Posterior vena cava (tissue), 2 donors: ENCODE results near the gene LPIN1. TPM values are rescaled to one million over a fixed set of nuclear protein-coding genes. Genes with fewer than 3 reads are reported as not detected.
A peak's percentile ranks its signal among the peaks of the same experiment; 100 is the strongest.
"Not testable (repeated sequence)": the region's sequence is repeated elsewhere in the genome, so short reads cannot be mapped to it uniquely, and the experiment has no call there.

Experiments used
- DNase-seq: peaks from one replicate; pipeline ENCODE4 v3.0.0-alpha.2; 2020; ENCODE audit warnings: low spot score
- intact Hi-C, 2 donors: fragments of 100-400 bp; cut with DNase I; formaldehyde crosslinking; loops; one replicate each; pipeline versions ENCODE4 v1.14.1 to v1.14.2; 2022 to 2023
- total RNA-seq, 2 donors: library from RNA; stranded (reverse); fragmentation: NEBNext Ultra II Directional; extraction: Animal tissue kit (Norgen Biotek cat#: 25700); gene quantifications; one replicate each; pipeline ENCODE4 v1.2.1, GENCODE V29; 2021
- donor health status: DM: yes; HTN: yes; CAD: no.
- donor health status: DM: yes; HTN: yes; CAD: no.

LPIN1 gene
- total RNA-seq, 2 donors from 2014 or later, result 24.2 to 26.8 TPM

- intact Hi-C loops, result no loop called here
- DNase-seq, result no peak
These were observed 52.4 kb downstream of the LPIN1 start for GRCh38 chr2:11798701-11799435.

- DNase-seq, result no peak
These were observed 53.4 kb downstream of the LPIN1 start for GRCh38 chr2:11799826-11800225.

GRCh38 chr2:11802782-11803191 lies 56.4 kb downstream of the LPIN1 start:
- no peak for DNase-seq
- intact Hi-C loops, result no loop called here

More at GRCh38 chr2:11799826-11800225, 53.4 kb downstream of the LPIN1 start:
- intact Hi-C loops, result no loop called here

DNA sequence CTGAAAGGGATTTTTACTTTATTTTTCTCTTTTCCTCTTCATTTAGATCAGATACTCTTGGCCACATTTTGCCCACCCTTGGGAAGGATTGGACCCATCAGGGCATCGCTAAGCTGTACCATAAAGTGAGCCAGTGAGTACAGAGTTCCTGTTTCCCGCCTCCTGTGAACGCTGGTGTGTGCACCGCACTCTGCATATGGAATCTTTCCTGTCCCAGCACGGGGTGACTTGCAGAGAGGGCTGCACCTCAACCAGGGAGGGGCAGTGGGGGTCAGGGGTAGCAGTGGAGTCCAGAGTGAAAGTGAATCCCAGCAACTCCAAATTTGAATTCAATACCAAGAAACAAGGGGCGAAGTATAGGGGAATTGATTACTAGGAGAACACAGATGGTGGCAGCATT lies 58.6 kb downstream of the LPIN1 start:
- no peak for DNase-seq
- intact Hi-C loops, result no loop called here

- intact Hi-C loops, result no loop called here
- peak; percentile 30 for DNase-seq
These were observed 59.5 kb downstream of the LPIN1 start for GRCh38 chr2:11805920-11806319.

DNA sequence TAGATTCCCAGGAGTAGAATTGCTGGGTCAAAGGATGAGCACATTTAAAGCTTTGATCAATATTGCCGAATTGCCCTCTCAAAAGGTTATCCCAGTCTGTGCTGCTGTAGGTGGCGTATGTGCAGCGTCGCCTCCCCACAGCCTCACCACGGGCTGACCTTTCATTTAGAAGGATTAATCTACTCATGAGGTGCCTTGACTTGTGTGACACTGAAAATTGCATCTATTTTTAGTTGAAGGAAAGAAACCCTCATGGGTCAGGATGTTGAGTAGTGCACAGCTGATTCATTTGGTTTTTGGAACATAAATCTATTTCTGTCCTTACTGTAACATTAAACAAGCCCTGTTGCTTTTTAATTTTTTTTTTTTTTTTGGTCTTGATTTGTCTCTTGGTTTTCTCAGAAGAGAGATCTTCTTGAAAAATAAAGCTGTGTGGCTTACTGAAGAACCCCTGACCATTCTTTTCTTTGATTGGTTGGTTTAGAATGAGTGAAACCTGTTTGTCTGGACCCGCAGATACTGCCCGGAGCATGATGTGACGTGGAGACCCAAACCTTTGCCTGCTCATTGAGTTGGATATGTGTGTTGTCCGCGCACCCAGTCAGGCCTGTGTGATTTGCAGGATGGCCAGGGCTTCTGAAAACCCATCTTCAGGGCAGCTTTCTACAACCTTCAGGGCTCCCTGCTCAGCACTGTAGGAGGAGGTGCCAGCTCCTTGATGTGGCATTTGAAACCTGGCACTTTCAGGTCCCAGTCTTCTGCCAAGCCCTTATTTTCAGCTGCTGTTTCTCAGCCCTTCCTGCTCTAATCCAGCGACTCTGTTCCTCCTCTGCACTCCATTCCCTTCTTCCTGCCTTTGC lies 61.0 kb downstream of the LPIN1 start:
- DNase-seq, result no peak
- intact Hi-C loops, result no loop called here

DNA sequence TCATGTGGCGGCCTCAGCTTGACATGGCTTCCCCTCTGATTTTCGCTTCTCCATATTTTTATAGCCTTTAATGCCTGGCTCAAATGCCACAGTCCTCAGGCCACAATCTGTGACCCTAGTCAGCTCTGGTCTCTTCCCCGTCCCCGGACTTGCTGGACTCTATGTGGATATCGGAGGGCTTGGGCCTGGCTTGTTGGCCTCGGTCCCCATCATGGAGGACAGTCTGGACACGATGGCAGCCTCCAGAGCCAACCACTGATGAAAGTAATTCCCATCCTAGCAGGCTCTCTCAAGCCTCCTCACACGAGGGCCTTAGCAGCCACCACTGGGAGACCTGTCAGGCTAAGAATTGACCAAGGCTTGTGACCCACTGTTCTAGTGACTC lies 61.6 kb downstream of the LPIN1 start:
- DNase-seq, result peak; percentile 72

GRCh38 chr2:11809586-11810236 lies 63.3 kb downstream of the LPIN1 start:
- intact Hi-C loops, result no loop called here
- DNase-seq, result peak; percentile 23

More for the DNA sequence above, 61.6 kb downstream of the LPIN1 start:
- intact Hi-C loops, result no loop called here

DNA sequence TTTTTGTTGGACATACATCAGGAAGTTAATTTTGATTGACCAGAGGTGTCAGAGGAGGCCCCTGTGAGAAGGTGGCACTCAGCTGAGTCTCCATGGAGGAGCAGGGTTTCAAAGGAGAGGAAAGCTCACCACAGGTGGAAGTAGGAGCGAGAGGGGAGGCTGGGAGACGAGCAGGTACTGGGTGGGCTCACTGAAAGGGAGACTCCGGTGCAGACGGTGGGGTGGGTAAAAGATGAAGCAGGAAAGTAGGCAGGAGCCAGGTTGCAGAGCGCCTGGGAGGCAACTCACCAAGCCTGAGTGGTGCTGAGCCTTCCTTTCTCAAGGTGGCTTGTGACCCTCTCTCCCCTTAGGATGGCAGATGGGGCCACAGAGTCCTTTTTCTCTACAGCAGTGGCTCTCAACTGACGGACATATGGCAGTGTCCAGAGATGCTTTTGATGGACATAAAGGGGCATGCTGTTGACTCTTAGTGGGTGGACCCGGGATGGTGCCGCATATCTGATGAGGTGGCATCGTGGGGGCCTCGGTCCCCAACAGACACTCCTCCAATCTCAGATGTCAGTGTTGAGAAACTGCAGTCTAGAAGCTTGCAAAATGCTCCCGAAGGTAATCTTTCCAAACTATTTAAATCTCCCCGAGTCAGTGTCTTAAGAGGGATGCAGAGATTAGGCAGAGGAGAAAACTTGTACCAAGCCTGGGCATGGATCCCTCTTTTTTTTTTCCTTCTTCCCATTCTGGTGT lies 64.0 kb downstream of the LPIN1 start:
- peak; percentile 52 for DNase-seq

DNA sequence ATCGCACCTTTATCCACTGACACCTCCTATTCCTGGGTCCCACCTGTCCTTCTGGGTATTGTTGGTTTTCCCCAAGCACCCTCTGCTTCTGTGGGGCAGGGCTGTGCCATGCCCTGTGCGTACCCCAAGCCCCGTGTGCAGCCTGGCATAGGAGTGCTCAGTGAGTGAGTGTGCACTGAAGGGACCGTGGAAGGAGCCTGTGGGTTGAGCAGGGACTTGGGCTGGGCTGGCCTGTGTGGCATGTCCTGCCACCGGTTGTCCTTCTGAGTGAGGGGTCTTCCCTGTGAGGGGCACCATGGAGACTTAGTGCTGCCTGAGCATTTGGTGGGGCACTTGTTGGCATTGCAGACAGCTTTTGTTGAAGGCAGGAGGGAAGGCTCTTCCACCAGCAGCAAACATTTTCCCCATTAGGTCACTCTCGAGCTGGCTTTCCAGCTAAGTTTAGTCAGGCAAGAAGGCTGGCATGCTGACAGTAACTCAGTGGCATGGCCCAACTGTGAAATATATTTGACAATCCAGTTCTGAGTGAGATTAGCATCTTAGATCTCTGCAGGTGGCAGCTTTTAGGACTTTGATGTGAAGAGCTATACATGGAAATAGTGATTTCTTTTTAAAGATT lies 64.7 kb downstream of the LPIN1 start:
- intact Hi-C loops, result no loop called here
- DNase-seq, result no peak

More for the DNA sequence above, 64.0 kb downstream of the LPIN1 start:
- intact Hi-C loops, result no loop called here

DNA sequence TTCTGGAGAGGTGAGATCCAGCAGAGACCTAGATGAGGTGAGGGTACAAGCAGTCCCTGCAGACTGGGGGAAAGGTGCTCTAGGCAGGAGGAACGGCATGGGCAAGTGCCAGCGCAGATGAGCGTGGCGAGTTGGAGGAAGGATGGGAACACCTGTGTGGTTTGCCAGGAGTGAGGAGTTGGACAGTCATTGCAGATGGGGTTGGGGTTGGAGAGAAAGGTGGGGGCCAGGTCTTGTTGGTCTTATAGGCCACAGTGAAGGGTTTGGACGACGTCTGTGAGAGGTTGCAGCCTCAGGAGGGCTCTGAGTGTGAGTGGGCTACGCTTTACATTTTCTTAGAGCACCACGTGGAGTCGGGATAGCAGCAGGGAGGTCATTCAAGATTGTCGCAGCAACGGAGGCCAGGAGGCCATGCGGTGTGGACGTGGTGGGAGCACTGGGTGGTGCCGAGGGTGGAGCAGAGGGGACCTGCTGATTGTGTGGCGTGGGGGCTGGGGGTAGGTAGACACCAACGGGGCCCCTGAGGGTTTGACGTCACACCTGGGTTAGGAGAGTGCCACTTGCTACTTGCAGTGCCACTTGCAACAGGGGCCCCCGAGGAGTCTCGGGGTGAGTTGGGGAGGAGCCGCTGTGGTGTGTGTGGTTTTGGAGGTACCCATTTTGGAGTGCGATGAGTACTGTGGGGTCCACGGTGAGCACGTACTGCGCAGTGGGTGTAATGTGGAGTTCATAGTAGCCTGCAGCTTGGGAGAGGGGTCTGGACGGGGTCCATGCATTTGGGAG lies 66.2 kb downstream of the LPIN1 start:
- intact Hi-C loops, result no loop called here
- DNase-seq, result no peak

- DNase-seq, intact Hi-C loops: not testable (repeated sequence)
These were observed 66.9 kb downstream of the LPIN1 start for GRCh38 chr2:11813345-11813744.

DNA sequence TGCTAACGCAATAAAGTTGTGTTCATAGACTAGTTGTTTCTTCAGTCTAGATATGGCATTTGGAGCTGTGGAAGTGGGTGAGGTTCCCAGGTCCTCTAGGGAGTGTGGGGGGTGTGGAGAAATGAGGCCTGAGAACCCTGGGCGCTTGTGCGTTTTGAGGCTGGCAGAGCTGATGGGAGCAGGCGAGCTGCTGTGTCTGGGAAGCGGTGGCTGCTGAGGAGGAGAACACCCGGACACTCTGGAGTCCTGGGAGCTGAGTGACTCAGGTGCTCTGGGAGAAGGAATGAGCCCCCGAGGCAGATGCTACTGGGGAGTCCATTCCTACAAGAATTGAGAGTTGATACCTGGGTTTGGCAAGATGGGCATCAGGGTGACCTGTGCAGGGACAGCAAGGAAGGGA lies 67.5 kb downstream of the LPIN1 start:
- intact Hi-C loops, result no loop called here

GRCh38 chr2:11814979-11815510 lies 68.6 kb downstream of the LPIN1 start:
- DNase-seq, result no peak
- intact Hi-C loops, result no loop called here

More for the DNA sequence above, 67.5 kb downstream of the LPIN1 start:
- DNase-seq, result no peak

- DNase-seq, intact Hi-C loops: not testable (repeated sequence)
These were observed 70.5 kb downstream of the LPIN1 start for GRCh38 chr2:11816935-11817334.

DNA sequence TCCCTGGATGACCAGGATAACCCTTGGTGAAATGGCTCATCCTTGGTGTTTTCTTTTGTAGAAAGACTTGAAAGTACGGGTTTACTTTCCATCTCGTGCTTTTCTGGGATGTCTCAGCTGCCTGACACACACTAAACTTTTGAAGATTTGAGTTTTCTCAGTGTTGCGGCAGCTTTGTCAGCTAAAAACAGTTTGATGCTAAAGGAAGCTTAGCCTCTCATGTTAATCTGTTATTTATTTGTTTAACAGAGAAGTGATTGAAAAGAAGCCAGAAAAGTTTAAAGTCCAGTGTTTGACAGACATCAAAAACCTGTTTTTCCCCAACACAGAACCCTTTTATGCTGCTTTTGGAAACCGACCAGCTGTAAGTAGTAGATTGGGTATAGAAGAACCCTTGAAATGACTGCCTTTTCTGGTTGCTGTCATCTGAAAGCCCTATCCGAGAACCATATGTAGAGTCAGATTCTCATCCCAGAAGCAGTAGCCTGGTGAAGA lies 72.8 kb downstream of the LPIN1 start:
- no peak for DNase-seq
- intact Hi-C loops, result no loop called here

DNA sequence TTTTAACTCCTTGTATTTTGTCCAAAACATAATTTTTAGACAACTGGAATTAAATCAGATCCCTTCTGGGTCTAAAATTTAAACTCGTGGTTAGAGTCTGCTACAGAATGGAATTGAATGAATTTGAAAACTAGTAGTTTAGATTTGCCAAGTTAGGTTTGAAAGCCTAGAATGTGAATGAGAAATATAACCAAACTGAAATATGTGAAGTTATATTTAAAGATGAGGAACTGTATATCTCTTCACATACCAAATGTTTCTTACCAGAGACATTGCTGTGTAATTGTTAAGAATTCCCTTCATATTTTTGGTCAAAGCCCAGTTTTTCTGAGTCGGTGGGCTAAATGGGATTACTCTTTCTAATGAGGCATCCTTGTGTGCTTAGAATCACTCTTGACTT lies 74.2 kb downstream of the LPIN1 start:
- intact Hi-C loops, result no loop called here
- DNase-seq, result no peak

DNA sequence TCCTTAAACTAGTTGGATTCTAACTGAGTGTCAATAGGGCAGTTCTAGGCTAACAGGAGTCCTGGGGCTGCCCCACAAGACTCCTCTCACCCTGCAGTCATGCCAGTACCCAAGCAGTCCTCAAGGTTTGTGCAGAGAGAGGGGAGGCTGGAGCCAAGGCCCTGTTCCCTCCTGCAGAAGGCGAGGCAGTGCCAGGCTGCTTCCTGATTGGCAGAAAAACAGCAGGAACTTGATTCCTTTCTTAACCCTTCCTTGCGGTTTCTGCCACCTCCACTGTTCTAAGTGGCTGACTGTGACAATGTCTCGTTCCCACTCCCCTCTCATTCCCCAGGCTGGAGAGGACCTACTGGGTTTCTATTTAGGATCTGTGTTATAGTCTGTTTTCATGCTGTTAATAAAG lies 75.3 kb downstream of the LPIN1 start:
- intact Hi-C loops, result no loop called here
- DNase-seq, result no peak
